HG02840 (cell line): ENCODE results near the gene THRB.

Source experiments
- ATAC-seq: cut with Tn5 transposase; IDR thresholded peaks from one replicate; pipeline ENCODE4 v1.9.1; 2021; ENCODE audit warnings: mild to moderate bottlenecking, moderate library complexity, moderate number of reproducible peaks; ENCODE audit not compliant: unreplicated experiment, low FRiP score

THRB gene

DNA sequence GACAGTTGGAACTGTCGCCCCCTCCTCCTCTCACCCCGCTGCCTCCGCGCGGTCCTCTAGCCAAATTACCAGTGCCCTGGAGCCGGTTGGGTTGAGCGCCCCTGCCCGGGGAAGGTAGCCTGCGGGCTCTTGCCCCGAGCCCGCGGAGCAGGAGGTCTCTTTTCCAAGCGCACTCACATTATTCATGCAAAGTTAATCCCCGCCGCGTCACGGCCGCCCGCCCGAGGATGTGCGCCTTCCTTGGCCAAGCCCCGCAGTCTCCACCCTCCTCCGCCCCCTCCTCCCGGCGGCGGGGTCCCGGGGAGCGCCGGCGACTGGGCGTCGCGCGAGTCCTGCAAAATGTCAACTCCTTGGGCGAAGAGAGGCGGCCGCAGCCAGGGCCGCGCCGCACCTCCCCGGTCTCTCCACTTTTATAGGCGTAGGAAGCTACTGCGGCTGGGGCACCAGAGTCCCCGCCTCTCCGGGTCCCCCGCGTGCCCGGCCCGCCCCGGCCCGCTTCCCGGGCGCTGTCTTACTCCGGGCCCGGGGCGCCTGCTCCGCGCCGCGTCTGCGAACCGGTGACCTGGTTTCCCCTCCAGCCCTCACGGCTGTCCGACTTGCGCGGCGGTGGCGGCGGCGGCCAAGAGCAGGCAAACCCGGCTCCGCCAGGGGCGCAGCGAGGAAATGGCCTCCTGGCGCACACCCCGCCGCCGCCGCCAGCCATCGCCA lies at the start of gene THRB:
Gene THRB, minus strand, starts transcription at position 233 of the 708 bp plus-strand sequence.
- ATAC-seq: no peak

DNA sequence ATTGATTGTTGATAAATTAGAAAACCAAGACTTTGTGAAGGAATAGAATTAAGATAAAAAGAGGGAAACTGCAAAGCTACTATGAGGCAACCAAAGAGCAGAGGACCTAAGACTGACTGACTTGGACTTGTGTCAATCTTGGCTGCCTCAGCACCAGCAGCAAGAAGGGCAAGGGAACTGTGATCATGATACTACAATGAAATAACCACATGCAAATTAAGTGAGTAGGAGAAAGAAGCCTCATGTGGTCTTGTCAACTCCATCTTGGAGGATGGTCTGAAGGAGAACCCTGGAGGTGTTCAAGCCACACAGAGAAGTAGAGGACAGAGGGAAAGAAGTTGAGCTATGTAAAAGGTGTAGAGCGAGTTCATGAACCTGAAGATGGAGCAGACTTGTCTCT lies 47.3 kb upstream of the THRB start:
- no peak for ATAC-seq

DNA sequence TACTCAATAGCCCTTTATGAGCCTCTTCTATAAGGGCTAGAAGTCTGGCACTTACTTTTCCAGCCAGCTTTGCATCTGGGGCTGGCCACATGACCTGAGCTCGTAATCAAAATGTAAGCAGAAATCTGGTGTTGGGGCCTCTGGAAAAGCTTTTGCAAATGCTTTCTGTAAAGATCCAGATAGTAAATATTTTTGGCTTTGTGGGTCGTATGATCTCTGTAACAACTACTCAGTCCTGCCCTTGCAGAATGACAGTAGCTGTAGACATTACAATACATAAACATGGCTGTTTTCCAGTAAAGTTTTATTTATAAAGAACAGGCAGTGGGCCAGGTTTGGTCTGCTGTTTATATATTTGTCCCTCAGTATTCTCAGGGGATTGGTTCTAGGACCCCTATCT lies 46.2 kb upstream of the THRB start:
- no peak for ATAC-seq

DNA sequence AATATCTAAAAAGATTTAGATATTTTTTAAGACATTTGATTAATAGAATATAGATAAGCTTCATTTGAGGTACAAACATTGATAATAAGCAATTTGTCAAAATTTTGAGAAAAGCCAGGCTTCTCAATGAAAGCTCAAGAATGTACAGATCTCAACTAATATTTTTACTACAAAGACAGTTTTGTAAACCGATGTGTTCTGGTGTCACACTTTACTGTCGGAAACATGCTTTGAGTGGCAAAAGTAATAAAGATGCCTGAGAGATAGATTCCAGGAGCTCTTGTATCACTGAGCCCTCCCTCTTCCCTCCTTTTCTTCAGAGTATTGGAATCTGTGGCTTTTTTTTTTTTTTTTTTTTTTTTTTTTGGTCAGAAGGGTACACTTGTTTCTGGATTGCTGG lies 45.0 kb upstream of the THRB start:
- no peak for ATAC-seq

DNA sequence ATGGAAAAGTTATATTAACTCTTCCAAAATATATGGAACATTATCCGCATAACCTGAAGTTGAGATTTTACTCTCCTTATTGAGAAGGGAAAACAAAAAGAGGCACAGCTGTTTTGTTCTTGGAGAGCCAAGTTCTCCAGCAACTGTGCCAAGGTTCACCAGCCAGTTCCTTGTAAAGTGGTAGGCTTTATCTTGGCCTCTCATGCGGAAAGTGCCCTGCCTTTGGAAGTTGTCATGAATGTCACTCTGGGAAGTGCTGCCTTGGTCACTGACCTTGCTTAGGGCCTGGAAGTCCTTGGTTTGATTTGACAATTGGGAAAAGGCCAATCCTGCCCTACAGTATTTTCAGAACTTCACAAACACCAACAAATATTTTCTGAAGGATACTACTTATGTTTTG lies 44.2 kb upstream of the THRB start:
- no peak for ATAC-seq

DNA sequence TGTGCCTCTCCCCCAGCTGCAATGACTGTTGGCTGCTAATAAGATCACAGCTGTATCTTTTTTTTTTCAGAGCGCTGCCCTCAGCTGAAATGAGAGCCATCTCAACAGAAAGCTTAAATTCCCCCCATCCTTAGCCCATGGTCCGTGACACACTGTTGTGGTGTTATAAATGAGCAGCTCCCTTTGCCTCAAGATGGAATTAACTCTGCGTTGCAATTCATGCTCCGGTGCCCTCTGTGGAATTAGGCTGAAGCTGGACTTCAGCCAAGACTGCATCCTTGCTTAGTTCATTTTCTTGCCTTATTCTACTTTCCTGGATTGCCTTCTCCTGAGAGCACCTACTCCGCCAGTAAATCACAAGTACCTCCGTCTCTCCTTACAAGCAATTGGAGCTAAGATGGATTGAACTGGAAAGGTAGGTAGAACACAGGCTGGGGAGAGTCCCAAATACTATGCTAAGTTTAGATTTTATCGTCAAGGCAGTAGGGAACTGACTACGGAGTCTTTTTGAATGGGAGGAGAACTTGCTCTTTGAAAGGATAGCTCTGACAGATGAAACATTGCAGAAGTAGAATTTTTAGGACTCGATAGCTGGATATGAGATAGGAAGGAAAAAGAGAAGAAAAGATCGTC lies 39.0 kb upstream of the THRB start:
- ATAC-seq: no peak

DNA sequence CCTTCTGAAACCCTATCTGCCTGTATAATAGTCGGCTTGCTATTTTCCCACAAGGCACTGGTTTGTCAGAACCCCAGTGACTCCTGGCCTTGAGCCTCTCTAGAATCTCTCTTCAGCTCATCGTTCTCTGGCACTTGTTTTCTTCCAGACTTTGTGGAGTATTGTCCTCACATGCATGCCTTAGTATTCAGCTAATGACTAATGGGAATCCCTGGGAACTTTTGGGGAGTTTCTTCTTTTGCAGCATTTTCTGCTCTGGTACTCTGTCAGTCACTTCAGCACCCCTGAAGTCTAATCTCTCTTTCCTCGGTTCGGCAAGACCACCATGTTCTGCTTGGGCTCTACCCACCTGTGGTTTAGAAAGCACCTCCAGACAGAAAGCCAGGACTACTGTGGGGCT lies 35.8 kb upstream of the THRB start:
- no peak for ATAC-seq

DNA sequence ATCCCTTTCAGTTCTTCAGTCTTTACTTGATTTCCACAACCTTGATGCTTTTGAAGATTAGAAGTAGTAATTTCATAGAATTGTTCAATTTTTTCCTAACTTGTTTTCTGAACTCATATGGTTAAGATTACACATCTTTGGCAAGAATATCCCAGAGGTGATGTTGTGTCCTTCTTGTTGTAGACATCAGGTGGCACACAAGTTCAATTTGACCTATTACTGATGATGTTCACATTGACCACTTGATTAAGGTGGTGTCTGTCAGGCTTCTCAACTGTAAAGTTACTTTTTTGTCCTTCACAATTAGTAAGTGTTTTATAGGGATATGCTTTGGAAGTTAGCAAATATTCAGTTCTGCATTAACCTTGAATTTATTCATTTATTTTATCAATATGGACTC lies 34.6 kb upstream of the THRB start:
- no peak for ATAC-seq

DNA sequence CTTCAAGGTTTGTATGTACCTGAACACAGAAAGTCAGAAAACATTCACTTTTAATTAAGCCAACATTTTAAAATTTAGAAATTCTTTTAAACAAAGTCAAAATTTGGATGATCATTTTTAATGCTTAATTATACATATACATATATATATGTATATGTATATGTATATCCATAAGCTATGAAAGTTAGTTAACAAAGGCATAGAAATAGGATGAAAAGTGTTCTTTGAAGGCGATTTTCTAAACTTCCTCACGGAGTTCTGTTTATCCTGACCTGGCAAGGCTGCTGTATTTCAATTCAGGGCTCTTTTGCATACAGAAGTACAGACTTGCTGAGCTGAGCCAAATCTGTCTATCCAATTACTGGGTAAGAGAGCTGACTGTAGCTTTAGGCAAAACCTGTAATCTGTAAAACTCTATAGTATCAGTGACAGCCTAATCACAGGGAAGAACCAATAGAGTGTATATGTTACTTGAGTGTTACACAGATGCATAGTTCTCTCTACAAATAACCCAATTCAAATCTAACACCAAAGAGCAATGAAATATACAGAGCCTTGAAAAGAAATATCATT lies 32.1 kb upstream of the THRB start:
- ATAC-seq: no peak

DNA sequence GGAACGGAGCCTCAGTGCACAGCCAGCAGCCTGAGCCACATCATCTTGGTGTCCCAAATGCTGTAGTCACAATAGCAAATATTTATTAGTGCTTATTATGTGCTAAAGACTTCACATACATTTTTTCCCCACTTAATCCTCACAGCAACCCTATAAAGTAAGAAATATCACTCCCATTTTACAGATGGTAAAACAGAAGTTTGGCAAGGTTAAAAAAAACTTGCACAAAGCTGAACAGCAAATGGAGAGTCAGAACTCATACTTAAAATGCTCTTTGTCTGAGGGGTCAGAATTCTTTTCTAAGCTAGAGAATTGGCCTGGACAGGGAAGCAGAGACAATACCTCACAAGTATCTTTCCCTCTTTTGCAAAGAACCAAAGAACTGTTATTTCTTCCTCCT lies 30.9 kb upstream of the THRB start:
- no peak for ATAC-seq

DNA sequence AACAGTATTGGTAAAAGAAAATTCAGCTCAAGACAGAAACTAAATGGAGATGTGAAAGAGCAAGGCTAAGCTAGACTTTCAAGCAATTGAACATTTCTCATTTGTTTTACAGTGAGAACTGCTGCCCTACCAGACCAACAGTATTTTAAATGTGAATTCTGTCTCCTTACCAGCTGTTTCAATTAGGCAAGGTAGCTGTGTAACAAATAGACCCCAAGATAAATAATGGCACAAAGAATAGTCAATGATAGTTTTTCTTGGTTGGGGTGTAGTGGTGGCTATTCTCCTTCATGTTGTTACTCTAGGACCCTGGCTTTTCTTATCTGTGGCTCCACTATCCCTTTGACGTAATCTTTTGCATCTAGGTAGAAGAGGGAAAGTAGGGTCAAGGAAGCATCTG lies 30.4 kb upstream of the THRB start:
- ATAC-seq: no peak

DNA sequence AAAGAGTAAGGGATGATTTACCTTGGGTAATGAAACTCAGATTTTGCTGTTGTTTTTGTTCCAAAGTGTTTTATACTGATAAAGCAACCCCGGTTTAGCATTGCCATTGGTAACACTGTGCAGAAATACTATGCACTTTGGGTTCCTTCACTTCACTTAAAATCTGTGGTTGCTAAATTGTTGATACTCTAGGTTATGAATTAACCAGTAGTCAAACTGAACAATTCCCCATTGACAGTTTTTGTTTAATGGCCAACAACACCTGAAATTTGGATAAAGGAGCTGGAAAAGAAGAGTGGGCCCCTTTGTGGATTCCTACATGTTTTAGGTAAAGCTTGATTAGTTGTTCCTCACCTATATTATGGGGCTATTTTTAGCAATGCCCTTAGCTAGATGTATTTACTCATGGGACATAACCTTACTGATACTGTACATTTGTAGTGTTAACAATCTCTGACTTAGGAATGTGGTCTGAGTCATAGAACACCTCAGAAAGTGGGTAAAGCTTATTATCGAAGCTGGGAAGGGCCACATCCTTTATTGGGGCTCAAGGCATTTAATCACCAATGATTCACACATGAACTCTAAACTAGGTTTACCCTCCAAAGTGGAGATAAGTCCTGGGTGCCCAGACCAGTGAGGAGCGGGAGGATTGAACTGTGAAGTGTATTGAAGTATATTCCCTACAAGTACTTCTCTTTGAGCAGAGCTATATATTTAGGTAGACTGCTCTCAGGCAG lies 29.5 kb upstream of the THRB start:
- no peak for ATAC-seq

DNA sequence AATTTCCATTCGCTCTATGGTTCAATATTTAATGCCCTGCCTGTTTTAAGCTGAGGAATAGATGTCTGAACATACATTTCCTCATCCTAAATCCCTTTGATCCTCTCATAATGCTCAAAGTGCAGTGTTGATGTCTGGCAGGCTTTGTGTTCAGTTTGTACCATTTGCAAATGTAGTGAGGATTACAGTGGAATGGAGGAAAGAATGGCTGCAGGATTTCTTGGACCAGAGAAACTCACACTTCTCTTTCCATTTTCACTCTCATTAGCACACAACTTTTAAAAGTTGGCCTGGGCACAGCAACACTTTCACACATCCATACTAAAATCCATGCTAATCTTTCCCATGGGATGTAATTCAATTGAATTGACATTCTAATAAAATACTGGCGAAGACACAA lies 28.6 kb upstream of the THRB start:
- ATAC-seq: no peak

DNA sequence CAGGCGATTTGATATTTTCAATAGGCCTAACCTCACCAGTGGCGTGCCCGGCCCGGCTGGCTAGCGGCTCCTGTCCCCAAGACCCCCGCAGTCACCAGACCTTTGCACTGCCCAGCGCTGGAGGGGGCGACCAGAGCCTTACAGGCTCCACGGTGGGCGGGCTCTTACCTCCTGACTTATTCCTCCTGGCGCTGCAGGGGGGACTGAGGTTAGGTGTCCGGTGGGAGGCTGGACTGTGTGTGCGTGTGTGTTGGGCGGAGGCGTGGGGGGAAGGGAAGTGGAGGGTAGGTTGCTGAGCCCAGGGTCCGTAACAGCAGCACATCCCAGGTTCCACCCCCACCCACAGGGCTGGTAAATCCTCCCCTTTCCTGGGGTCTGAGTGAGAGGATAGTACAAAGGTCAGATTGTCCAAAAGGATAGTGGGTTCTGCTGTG lies 27.5 kb upstream of the THRB start:
- ATAC-seq: no peak

DNA sequence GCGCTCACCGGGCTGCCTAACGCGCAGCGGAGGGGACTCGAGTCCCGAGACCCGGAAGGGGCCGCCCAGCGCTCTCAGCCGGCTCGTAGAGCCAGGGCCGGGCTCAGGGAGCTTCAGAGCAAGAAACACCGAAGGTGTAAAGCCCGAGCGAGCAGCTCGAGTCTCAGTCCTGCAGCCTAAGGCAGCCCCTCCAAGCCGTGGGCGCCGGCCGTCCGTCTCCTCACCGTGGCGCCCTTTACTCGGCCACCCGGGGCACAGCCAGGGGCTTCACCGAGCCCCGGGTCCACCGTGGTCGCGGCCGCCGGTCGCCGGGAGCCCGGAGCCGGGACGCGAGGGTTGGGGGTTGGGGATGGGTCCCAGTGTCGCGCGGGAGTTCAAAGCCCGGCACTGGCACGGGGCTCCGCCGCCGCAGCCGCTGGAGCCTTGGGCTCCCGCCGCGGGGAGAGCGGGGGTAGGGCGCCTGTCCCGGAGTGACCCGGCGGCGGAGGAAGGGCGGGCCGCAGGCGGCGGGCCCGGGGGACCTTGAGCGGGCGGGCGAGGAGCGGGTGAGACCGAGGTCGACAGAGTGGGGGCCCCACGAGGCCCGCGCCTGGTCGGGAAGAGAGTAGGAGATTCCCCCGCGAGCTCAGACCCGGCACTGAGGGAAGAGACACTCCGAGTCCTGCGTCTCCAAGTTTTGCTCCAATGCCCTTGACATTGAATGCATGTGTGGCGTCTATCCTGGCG lies 26.9 kb upstream of the THRB start:
- ATAC-seq: no peak

DNA sequence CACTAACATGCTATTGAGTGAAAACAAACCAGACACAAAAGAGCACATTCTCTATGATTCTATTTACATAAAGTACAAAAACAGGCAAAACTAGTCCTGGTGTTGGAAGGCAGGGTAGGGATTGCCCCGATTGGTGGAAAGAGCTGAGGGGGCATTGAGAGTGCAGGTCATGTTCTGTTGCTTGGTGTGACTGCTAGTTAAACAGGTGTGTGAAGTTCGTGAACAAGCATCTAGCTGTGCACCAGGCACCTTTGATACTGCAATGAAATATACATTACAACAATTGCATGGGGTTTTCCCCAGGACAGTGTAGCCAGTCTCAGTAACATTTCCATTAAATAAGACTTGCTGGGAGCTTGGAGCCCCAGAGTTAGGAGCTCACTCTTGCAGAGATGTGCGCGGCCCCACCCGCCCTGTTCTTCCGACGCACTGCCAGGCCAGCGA lies 26.3 kb upstream of the THRB start:
- ATAC-seq: no peak

DNA sequence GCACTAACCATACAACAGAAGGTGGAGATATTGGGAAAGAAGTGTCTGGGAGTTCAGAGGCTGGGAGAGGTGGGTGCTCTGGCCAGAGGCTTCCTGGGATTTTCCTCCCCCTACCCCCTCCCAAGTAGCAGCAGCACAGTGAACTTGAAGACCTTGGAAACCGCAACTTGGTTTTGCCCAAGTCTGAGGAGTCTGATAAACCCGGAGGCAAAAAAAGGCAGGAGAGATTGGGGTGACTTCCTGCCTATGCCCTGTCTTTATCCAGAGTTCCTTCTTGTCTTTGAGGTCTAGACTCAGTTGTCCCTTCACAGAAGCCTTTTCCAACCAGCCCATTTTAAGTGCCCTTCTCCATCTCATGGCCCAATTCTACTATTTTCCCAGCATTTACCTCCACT lies 25.4 kb upstream of the THRB start:
- no peak for ATAC-seq

DNA sequence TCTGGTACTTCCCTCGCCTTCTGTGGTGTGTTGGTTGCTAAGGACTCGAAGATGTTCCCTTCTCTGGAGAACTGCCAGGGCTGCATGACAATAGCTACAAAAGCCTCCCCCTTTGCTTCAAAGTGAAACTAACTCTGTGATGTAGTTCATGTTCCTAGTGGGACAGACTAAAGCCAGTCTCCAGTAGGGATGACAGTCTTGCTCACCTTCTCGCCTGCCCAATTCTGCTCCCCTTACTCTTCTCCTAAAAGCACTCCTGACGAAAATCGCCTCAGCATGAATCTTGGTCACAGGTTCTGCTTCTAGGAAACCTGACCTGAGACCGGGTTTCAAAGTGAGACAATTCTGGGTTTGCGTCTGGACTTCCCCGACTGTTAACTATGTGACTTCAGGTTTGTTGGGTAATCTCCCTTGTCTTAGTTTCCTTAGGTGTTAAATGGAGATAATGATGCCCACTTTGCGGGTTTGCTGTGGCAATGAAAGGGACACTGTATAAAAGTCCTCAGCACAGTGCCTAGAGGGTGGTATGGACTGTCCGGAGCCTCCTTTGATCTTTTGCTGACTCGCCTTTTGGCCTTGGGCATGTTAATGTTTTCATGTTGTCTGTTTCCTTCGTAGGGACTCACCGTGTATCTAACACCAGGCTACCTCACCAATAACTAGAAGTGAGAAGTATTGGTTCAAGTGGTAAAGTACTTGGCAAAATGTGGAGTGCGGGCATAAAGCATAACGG lies 24.9 kb upstream of the THRB start:
- ATAC-seq: no peak

DNA sequence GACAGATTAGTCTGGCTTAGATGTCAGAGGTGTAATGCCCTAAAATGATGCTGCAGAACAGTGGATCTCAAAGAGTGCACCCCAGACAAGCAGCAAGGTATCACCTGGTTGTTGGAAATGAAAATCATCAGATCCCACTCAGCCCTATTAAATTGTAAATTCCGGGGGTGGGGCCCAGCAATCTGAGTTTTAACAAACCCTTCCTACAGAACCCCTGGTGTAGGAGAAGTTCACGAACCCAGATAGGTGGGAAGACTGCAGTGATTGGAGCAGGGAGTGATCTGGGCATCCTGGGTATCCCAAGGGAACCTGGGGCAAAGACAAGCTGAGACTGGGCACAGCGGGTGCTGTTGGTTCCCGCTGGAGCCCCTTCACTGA lies 24.3 kb upstream of the THRB start:
- ATAC-seq: no peak

DNA sequence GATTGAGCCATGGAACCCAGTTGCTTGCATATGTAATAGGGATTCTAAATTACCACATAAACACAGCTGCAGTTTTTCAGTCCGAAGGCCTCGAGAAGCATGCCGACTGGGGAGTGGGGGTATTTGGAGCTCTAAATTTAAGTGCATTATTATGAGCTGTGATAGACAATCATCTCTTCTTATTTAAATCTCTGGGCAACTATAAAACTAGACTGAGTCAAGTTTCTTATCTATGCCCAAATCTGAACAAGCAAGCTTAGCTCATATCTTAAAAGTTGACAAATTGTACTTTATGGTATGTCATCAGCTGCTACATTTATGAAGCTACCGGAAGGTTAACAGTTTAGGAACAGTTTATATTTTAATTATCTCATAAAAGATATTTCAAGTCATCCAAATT lies 19.5 kb upstream of the THRB start:
- no peak for ATAC-seq
